ENCODE results near the gene BRMS1L. TPM values are rescaled to one million over a fixed set of nuclear protein-coding genes. Genes with fewer than 3 reads are reported as not detected.

The BRMS1L gene
- total and polyA plus RNA-seq, 10 of the 15 experiments (the other 5 are each of a cell fraction or from before 2014, with no cell fraction given) = 5.3 to 26.7 (median 8.3) TPM

DNA sequence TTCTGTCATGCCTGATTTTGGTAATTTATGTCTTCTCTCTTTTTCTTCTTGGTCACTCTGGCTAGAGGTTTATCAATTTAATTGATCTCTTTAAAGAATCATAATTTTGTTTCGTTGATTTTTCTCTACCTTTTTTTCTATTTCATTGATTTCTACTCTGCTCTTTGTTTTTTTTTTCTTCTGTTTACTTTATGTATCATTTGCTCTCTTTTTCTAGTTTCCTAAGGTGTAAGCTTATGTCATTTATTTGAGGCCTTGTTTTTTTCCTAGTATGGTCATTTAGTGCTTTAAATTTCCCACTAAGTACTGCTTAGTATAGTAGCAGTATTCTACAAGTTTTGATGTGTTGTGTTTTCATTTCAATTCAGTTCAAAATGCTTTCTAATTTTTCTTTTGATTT is 89.6 kb downstream of the BRMS1L start (continued):
- TF ChIP-seq, protein P1, sequence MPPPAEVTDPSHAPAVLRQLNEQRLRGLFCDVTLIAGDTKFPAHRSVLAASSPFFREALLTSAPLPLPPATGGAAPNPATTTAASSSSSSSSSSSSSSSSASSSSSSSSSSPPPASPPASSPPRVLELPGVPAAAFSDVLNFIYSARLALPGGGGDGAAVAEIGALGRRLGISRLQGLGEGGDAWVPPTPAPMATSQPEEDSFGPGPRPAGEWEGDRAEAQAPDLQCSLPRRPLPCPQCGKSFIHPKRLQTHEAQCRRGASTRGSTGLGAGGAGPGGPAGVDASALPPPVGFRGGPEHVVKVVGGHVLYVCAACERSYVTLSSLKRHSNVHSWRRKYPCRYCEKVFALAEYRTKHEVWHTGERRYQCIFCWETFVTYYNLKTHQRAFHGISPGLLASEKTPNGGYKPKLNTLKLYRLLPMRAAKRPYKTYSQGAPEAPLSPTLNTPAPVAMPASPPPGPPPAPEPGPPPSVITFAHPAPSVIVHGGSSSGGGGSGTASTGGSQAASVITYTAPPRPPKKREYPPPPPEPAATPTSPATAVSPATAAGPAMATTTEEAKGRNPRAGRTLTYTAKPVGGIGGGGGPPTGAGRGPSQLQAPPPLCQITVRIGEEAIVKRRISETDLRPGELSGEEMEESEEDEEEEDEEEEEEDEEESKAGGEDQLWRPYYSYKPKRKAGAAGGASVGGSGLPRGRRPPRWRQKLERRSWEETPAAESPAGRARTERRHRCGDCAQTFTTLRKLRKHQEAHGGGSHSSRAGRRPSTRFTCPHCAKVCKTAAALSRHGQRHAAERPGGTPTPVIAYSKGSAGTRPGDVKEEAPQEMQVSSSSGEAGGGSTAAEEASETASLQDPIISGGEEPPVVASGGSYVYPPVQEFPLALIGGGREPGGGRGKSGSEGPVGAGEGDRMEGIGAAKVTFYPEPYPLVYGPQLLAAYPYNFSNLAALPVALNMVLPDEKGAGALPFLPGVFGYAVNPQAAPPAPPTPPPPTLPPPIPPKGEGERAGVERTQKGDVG (CRISPR knock-in tag; IDR thresholded peaks at IDR 0.05) = no peak

Other genes with a start within 250 kb of the BRMS1L start
- 15.5 and 22.3 TPM in 2 replicates for gene RALGAPA1, start 17.0 kb upstream of the BRMS1L start, total RNA-seq (2014; rRNA removed)
- 26.7 and 30.4 TPM in 2 replicates for gene RALGAPA1, start 17.0 kb upstream of the BRMS1L start, total RNA-seq (2014; rRNA removed; fragmentation: Illumina TruSeq; extraction: Trizol)
- gene RALGAPA1, start 17.0 kb upstream of the BRMS1L start, total RNA-seq (2021) = 22.8 and 26.7 TPM in 2 replicates
- 12.9 and 17.2 TPM in 2 replicates for gene RALGAPA1, start 17.0 kb upstream of the BRMS1L start, polyA plus RNA-seq (2011; rRNA removed)
- gene RALGAPA1, start 17.0 kb upstream of the BRMS1L start, polyA plus RNA-seq (2014; fragmentation: Illumina TruSeq; extraction: Trizol) = 14.4 and 19.3 TPM in 2 replicates
- 1 to 10 TPM; 5.6 to 5.7 TPM for gene RALGAPA1, start 17.0 kb upstream of the BRMS1L start, polyA plus RNA-seq (2014; fragmentation: Nextera tagmentation; extraction: Ambion mirVana)
- gene RALGAPA1, start 17.0 kb upstream of the BRMS1L start, polyA plus RNA-seq (2014; rRNA removed) = 7.7 and 8.3 TPM in 2 replicates
- gene RALGAPA1, start 17.0 kb upstream of the BRMS1L start, polyA plus RNA-seq (2016; fragmentation: Nextera tagmentation; extraction: Ambion mirVana) = 10 to 100 TPM; 15.0 to 18.4 TPM